SK-MEL-5 (cell line): Measurements from ENCODE around the gene BAIAP3. TPM values are rescaled to one million over a fixed set of nuclear protein-coding genes. Genes with fewer than 3 reads are reported as not detected.
A peak's percentile ranks its signal among the peaks of the same experiment; 100 is the strongest.
"Not testable (repeated sequence)": the region's sequence is repeated elsewhere in the genome, so short reads cannot be mapped to it uniquely, and the experiment has no call there.

Source experiments
- DNase-seq: peaks from one replicate; pipeline ENCODE4 v3.0.0-alpha.2; 2016; ENCODE audit warnings: low read depth, low spot score
- in situ Hi-C: cut with HindIII; loops from 2 replicates; pipeline ENCODE4 v1.10.0; 2016; ENCODE audit warnings: low sequenced_read_pairs, high pct_unique_total_duplicates, low pct_unique_long_range_greater_than_20kb
- total RNA-seq: library from RNA; depleted of rRNA; stranded (reverse); fragments of >200 nt; shearing (Covaris generic); gene quantifications from 2 replicates; pipeline ENCODE4 v1.2.3, GENCODE V29; 2014

The BAIAP3 gene
- total RNA-seq, 1 experiment from 2014 or later: 1.2 TPM

DNA sequence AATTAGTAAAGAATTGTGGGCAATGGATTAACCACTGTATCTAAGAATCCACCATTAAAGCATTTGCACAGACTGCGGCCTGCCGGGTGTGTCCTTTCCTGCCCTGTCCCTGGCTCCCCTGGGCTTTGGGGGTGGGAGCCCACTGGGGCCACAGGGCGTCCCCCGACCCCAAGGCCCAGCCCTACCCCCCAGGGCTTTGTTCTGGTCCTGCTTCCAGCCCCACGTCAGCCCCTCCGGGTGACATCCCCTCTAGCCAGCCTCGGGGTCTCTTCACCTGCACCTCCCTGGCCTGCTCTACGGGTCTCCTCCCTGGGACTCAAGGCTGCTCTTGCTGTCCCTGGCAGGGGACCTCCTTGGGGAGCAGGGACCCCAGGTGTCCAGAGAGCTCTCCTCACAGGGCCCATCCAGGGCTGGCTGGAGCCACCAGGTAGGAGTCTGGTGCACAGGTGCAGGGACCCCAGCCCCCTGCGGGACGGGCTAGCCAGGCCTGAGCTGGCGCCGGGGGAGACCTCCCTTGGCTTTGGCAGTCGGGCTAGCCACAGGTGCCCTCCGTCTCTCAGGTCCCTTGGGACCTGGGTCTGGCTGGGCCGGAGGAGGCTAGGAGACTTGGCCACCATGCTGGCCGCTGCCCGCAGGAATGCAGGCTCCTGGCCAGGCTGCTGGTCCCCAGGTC lies 6.4 kb upstream of the BAIAP3 start:
- DNase-seq: no peak
- in situ Hi-C loops: no loop called here

DNA sequence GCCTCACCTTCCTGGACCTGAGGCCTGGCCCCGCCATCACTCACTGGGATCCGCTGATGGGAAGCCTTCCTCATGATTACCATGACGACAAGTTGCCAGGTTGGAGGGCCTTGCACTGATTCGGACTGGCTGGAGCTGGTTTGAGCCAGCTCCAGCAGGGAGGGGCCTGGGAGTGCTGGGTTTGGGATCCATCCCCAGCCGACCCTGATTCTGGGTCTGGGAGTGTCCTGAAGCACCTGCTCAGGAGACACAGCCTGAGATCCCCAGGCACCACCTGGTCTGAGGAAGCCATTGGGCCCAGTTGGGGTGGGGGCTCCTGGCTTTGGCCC lies 5.9 kb upstream of the BAIAP3 start:
- in situ Hi-C loops: no loop called here
- no peak for DNase-seq

DNA sequence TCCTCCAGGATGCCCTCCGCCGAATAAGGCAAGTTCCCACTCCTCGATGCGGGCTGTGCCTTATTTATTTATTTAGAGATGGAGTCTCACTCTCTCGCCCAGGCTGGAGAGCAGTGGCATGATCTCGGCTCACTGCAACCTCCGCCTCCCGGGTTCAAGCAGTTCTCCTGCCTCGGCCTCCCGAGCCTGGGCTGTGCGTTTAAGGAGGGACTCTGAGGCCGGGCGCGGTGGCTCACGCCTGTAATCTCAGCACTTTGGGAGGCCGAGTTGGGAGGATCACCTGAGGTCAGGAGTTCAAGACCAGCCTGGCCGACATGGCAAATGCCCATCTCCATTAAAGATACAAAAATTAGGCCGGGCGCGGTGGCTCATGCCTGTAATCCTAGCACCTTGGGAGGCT lies 5.3 kb upstream of the BAIAP3 start:
- DNase-seq, in situ Hi-C loops: not testable (repeated sequence)

DNA sequence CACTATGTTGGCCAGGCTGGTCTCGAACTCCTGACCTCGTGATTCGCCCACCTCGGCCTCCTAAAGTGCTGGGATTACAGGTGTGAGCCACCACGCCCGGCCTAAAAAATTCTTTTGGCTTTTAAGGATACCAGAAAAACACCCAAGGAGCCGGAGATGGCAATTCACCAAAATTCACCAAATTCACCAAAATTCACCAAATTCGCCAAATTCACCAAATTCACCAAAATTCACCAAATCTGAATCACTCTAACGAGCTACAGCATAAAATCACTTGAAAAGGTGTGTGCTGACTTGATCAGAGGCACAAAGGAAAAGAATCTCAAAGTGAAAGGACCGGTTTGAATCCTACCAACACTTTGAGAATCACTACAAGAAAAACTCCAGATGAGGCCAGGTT lies 4.5 kb upstream of the BAIAP3 start:
- in situ Hi-C loops, DNase-seq: not testable (repeated sequence)

DNA sequence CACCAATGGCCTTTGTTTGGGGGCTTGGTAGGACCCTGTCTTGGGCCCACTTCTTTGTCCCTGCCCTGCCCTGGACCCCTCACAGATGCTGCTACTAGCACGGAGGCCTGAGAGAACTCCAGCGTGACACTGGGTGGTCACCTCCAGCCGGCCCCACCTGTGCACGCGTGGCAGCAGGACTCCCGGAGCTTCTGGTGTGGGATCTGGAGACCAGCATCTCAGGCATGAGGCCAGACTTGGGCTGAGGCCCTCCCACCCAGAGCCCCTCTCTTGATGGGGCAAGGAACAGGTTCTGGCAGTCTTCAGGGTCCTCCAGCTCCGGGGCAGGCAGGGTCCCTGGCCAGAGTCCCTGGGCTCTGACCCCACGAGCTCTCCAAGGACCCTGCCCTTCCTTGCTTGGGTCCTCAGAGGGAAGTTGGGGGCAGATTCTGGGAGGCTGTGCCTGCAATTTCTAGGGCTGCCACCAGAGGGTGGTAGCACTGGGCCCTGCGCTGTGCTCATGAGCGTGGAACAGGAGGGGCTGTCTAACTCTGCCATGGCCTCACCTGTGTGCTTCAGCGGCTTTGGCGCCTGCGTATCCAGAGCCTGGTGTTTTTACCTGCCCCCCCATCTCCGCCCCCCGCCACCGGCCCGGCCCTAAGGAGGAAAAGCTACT lies 3.1 kb upstream of the BAIAP3 start:
- no peak for DNase-seq
- in situ Hi-C loops: no loop called here

DNA sequence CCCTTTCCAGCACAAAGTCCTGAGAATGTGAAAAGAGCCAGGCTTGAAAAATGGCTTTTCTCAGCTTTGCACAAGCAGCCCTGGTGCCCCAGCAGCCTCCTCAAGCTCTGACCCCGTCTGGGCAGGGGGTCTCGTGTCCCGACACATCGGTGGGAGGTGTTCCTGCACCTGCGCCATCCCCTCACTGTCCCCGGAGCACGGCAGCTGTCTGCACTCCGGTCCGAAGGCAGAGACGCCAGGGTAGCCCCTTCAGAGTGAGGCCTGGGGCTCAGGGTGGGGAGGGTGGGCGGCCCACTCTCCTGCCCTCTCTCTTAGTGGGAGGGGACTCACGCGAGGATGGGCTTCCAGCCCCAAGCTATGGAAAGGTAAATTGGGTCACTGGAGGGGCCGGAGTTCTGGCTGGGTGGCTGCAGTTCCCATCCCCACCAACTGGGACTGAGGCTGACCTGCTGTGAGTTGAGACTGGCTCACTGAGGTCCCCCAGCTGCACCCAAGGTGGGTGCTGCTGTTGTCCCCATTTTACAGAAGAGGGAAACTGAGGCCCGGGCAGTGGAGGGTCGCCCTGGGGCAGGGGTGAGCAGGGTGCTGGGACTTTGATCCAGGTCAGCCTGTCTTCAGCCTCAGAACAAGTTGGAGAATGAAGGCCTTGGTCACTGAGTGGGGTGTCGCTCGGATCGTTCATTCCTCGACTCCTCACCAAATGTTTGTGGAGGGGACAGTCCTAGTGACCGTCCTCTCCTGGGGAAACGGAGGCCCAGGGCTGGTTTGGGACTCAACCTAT lies 2.3 kb upstream of the BAIAP3 start:
- in situ Hi-C loops: no loop called here

DNA sequence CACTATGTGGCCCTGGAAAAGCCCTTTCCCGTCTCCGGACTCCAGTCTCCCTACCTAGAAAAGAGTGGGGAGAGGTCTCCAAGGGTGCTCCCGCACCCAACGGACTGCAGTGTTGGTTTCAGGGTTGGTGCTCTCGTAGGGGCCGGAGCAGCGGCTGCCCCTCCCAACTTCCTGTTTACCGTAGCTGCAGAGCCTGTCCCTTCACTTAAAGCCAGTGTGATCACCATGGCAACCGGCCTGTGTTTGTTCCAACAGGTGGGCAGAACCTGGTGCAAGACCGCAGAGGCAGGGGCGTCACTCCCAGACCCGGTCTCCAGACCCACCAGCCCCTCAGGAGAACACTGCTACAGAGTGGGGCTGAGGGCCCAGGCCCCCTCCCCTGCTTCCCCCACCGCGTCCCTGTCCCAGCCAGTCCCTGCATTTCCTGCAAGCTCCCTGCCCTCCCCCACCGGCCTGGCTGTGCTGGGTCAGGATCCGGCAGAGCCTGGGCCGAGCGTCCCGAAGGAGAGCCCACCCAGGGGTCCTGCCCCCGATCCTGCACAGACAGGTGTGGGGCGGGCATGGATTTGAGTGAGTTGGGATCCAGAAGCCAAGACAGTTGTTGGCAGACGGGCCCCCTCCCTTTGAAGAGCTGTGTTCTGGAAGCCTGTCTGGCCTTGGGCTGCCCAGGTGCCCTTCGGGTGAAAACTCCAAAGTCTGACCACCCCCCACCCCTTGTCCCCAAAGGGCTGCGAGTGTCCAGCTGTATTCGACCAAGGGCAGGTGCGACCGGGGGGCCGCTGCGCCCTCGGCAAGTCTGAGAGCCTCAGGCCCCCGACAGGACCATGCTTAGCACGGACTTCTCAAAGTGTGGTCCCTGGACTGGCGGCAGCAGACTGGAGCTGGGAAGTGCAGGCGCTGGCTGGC lies 1.5 kb upstream of the BAIAP3 start:
- peak; percentile 24 for DNase-seq

More for the DNA sequence above, 2.3 kb upstream of the BAIAP3 start:
- DNase-seq: no peak

DNA sequence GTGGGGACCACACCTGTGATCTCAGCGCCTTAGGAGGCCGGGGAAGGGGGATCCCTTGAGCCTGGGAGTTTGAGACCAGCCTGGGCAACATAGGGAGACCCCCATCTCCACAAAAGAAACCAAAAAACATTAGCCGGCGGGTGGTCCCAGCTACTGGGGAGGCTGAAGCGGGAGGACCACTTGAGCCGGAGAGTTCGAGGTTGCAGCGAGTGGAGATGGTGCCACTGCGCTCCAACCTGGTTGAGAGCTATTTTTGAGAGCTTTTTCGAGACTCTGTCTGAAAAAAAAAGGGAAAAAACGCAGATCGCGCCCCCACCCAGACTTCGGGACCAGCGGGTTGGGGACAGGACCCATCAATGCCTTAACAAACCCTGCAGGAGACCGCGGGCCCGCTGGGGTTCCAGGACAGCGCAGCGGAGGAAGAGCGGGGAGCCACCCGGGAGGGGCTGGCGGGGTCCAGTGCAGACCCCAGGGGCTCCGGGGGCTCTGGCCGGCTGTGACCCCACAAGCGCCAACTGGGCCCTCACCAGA lies 762 bp upstream of the BAIAP3 start:
- in situ Hi-C loops: no loop called here
- no peak for DNase-seq

More for the DNA sequence above, 1.5 kb upstream of the BAIAP3 start:
- in situ Hi-C loops: no loop called here

DNA sequence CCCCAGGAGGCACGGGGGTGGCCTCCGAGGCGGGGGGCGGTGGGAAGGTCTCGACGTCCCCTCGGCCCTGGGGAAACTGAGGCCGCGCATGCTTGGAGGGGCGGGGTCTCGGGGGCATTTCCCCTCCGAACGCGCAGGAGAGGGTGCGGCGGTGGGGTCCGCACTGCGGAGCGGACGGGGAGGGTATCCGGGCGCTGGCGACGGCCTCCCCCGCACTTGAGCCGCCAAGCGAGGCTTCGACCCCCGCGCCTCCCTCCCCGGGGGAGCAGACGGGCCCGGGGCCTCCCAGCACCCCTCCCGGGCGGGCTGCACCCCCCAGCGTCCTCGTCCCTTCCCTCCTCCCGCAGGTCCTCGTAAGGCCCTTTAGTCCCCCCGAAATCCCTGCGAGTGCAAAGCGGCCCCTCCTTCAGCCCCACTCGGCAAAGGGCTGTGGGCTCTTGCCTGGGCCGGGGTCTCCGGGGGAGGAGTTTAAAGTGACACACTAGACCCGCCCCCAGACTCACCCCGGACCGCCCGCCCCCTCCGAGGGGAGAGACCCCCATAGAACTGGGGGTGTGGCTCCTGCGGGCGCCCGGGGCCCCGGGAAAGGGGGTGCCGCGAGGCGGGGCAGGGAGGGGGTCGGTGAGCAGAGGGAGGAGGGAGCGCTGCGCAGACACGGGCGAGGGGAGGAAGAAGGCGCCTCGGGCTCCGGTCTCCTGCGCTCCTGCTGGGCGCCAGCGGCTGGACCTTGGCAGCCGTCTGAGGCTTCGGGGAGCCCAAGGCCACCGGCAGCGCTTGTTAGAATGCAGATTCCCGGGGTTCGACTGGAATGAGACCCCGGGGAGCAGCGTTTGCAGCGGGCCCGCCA lies 632 bp downstream of the BAIAP3 start:
- DNase-seq: no peak
- in situ Hi-C loops: no loop called here

DNA sequence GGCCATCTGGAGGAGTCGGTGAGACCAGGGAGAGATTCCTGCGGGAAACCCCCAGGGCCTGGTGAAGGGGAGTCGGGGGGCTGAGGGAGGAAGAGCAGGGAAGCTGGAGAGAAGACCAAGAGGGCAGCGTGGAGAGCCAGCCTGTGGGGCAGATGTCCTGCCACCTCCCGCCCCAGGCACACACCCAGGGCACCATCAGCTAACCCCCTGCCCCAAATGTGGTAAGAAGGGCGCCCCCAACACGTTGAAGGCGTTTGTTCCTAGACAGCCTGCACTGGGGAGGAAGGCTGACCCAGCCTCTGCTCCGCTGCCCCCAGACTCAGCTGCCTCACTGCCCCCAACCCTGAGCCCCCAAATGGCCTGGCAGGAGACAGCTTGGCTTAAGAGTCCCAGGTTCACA lies 1.3 kb downstream of the BAIAP3 start:
- in situ Hi-C loops: no loop called here
- DNase-seq: no peak

DNA sequence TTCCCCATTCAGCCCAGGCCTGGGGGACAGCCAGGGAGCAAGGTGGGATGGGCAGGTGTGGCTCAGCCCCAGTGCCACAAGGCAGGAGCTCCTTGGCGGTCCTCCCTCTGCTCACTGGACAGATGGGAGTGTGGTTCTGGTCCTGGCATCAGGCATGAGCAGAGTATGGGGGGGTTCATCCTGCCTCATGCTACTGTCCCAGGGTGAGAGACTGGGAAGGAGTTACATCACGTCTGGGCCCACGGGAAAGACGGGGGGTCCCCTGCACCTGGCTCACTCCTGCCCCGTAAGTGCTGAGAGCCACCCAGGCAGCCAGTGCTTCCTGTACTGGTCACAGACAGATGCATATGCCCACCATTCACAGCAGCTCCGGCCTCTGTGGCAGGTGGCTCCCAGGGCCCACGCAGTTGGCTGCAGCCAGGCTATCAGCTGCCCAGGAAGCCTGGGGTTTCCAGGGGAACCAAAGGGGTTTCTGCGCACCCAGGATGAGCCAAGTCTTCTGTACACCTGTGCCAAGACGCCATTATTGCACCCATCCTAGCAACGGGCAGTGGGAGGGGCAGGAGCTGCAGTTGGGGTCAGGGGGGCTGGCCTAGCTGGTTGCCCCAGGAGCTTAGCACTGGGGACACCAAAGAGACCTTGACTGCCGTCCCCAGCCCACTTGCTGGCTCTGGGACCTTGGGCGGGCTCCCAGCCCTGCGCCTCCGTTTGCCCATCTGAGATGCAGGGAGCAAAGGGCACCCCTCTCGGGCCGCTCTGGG lies 1.9 kb downstream of the BAIAP3 start:
- DNase-seq: no peak
- in situ Hi-C loops: no loop called here

DNA sequence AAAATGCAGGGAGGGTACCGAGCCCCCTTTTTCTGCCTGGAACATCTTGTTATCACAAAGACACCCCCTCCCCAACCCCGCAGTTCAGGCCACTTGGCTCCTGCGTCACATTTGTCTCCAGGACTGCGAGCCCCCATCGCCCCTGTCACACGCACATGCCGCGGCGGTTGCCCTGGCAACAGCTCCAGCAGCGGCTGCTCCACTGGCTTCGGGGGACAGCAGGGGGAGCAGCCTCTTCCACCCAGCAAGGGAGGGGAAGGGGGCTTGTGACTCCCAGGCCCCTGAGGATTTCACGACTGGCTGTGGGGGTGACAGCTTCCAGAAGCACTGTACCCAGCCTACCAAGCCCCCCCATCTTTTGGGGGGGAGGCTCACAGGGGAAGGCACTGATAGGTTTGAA lies 2.6 kb downstream of the BAIAP3 start:
- in situ Hi-C loops: no loop called here
- DNase-seq: no peak

DNA sequence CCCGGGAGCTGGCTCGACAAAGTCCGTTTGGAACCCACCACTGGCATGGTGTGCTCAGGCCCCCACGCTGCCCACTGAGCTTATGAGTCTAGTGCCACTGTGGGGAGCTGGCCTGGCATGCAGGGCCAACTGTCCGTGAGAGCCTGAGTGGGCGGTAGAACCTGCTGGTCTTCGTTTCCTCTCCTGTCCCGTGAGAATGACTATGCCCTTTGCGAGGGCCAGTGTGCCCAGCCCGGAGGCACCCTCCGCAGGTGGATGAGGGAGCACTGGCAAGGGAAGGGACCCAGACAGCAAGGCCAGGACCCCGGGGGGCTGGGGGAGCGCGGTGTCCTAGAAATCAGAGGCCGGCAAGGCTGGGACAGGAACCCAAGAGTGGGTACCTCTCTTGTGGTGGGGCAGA lies 3.2 kb downstream of the BAIAP3 start:
- in situ Hi-C loops: no loop called here
- no peak for DNase-seq

DNA sequence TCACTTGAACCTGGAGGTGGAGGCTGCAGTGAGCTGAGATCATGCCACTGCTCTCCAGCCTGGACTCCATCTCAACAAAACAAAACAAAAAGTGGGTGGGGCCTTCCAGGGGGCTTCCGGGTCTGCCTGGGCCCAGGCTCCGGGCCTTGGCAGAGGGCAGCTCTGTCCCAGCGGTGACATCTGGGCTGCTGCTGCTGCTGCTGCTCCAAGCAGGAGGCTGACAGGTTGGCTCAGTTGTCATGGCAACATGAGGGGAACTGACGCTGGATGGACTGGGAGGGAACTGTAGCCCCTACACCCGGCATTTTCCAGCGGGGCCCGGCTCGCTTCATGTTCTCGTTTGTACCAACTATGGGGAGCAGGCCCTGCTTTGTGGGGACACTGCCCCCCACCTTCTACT lies 4.0 kb downstream of the BAIAP3 start:
- no peak for DNase-seq
- in situ Hi-C loops: no loop called here

DNA sequence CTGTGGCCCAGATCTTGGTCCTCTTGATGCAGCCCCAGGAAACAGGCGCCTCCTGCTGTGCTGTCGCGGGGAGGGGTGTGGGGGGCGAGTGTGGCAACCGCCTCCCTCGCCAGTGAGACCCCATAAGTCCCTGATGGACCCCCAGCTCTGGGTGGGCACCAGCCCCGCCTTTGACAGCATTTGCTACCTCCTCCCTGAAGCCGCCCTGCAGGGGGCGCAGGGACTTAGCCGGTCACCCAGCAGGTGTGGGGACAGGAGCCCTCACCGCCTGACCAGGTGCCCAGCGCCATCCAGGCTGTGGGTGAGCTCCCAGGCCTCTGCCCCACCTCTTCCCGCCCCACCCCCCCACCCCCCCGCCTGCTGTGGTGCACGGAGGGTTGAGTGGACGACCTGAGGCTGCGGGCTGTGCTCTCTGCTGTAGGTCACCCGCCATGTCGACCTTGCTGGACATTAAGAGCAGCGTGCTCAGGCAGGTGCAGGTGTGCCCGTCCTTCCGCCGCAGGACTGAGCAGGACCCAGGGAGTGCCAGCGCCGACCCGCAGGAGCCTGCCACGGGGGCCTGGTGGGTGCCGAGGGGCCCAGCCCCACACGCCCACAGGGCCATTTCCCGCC lies 4.8 kb downstream of the BAIAP3 start:
- peak; percentile 37 for DNase-seq
- in situ Hi-C loops: no loop called here
